Measurements from ENCODE around the gene CHCHD6.

GRCh38 chr3:126750756-126751121 lies 46.7 kb downstream of the CHCHD6 start:
- TF ChIP-seq POLR2AphosphoS5 (IDR thresholded peaks at IDR 0.05; ENCODE audit: insufficient read depth, low read depth, low read length) (no peak), CTCF (IDR thresholded peaks at IDR 0.05; ENCODE audit: extremely low read depth in 1 of 2, insufficient read depth in 1 of 2, low read depth in 1 of 2, low read length in 2 of 2) (no peak), MAX (IDR thresholded peaks at IDR 0.05; ENCODE audit: insufficient read depth, insufficient read length) (no peak), POLR2A (IDR thresholded peaks at IDR 0.05; ENCODE audit: low read depth, low read length) (no peak), JUN (IDR thresholded peaks at IDR 0.05; ENCODE audit: borderline replicate concordance, insufficient read depth, insufficient read length, low read depth) (no peak), EZH2 (IDR thresholded peaks at IDR 0.05; ENCODE audit: borderline replicate concordance, low read depth, low read length, severe bottlenecking) (no peak), GATA2 (IDR thresholded peaks at IDR 0.05; ENCODE audit: insufficient read depth, insufficient read length, low read depth, low read length) (no peak)

Data from endothelial cell of umbilical vein (primary cell).